HG03025 (cell line): Measurements from ENCODE around the gene EXOC4.

Experiments
- ATAC-seq: cut with Tn5 transposase; IDR thresholded peaks from one replicate; pipeline ENCODE4 v1.9.1; 2021; ENCODE audit warnings: mild to moderate bottlenecking, moderate library complexity; ENCODE audit not compliant: unreplicated experiment, low FRiP score

Gene EXOC4

GRCh38 chr7:133479456-133480065 is 226.7 kb downstream of the EXOC4 start:
- ATAC-seq = no peak

DNA sequence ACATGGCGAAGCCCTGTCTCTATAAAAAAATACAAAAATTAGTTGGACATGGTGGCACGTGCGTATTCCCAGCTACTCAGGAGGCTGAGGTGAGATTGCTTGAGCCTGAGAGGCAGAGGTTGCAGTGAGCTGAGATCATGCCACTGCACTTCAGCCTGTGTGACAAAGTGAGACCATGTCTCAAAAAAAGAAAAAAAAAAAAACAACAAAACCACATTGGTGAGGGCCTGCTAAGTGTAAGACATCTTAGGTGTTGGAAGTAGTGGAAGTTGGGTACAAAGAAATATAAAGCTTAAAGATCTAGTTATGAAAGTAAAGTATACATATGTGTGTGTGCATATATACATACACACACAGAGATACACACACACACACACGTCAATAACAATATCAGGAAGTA is 228.0 kb downstream of the EXOC4 start:
- ATAC-seq = no peak

DNA sequence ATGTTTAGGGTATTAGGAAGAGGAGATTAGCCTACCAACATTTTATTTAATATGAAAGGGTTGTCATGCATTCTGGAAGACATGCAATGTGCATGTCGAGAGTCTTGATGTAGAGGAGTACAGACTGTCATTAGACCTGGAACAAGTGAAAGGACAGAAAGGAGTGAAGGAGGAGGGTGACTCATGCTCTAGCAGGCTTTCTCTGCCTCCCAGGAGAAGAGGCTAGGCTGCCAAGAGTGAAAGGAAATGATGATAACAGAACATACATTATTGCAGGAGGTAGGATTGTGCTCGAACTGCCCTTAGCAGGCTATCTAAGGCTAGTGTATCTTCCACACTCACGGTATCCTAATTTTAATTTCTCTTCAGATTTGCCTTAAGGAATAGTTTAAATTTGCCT is 228.8 kb downstream of the EXOC4 start:
- no peak for ATAC-seq

DNA sequence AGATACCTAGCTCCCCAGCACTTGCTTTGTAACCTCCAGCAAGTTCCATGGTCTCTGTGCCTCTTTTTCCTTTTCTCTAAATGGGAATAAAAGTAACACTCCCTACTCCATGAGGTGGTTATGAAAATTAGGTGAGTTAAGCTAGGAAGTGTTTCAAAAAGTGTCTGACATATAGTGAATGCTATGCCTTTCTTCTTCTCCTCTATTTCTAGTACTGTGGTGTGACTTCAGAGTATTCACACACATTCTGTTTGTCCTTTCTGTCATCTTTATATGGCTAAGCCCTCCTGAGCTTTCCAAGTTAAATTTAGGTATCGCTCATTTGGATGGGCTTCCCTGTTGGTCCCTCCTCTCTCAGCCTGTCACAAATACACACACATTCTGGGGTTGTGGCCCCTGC is 229.7 kb downstream of the EXOC4 start:
- ATAC-seq = no peak

GRCh38 chr7:133484086-133484485 is 231.2 kb downstream of the EXOC4 start:
- no peak for ATAC-seq

GRCh38 chr7:133489906-133490305 is 237.0 kb downstream of the EXOC4 start:
- no peak for ATAC-seq

DNA sequence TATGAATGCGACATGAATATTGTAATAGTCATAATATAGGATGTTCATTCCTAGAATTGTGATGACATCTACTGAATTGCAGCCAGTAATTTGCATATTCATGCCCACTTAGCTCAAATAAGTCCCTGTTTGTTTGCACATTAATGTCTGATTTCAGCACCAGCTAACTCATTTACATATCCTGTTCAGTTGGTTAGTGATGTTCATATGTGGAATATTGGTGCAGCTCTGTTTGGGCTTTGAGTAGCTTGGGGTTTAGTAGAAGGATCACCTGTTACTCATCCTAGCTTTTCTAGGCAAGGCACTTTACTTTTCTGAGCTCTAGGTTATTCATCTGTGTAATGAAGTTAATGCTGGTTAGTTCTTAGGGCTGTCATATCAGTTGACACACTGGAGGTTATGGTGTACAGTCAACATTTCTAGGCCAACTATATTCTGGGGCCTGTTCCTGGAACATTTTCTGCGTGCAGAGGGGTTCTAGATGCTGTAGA is 238.4 kb downstream of the EXOC4 start:
- ATAC-seq = no peak

DNA sequence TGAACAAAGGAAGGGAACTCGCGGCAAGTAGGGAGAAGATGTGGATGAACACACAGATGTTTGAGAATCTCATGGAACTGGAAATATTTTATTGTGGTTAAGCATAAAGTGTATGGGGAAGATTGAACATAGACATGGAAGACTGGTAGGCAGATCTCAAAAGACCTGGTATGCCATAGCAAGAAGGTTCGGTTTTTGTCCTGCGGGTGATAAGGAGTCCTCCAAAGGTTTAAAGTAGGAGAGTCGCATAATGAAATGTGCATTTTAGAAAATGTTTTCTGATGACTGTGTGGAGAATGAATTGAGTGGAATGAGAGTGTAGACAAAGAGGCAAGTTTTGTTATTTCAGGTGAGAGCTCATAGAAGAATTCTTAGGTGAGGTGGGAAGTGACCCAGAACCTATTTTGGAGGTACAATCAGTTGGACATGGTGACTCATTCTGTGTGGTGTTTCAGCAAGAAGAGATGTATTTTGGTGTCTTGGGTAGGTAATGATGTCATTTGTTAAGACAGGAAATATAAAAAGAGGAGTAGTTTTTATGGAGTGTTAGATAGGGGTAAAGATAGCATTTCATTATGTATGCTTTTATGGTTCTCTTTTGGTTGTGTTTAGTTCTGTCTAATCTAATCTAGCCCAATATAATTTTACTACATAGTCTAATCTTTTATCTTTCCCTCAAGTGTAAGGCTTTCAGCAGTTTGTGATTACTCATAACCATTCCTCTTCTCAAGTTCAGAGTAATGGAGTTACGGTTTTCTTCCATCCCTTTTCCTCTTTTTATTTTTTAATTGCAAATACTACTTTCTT is 239.2 kb downstream of the EXOC4 start:
- no peak for ATAC-seq

- no peak for ATAC-seq
These were observed 244.2 kb downstream of the EXOC4 start for GRCh38 chr7:133497061-133497460.

DNA sequence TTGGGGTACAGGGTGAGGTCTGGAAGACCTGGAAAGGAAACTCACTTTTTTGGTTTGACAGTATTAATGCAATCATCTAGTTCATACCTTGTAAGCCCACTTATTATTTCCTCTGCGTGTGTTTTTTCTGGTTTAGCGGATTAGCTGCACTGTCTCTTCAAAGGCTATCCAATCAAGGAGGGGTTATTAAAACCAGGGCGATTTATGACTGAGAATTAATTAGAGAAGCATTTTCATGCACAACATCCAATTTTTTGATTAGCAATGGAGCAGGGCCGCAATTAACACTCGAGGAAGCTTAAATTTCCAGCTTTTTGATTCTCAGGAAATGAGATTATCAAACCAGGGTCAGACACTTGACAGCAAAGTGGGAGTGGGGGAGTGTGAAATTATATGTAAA is 248.9 kb downstream of the EXOC4 start:
- no peak for ATAC-seq

DNA sequence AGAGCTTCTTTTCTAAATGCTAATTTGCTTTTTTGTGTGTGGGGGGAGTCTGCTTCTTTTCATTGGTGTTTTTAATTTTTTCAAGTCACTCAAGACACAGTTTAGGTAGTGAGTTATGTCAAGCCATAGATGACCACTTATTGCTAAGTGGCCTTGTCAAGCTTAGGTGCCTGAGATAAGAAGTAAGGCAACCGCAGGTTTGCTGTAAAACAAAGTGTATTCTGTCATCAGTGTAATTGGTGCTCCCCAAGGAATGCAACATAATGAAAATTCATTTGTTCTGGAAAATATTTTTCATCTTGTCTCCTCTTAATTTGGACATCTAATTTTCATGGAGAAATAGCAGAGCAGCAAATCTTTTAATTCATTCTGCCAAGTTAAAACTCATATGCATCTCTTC is 249.6 kb downstream of the EXOC4 start:
- no peak for ATAC-seq

DNA sequence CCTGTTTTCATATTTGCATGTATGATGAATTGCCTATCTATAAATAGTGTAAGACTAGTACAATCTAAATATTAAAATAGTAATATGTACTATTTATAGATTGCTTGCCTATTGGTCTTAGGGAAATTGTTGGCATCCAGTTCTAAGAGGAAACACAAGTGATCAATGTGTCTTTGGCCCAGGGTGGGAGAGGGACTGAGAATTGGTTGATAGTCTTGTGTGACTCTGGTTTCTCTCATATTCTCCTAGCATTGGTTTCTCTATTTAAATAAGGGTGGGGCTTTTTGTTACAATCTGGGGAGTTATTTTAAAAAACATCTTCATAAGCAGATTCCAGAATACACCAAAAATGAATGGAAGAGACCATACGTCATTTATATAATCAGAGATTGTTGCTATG is 250.1 kb downstream of the EXOC4 start:
- ATAC-seq = no peak

- ATAC-seq = no peak
These were observed 251.9 kb downstream of the EXOC4 start for GRCh38 chr7:133504825-133505224.

DNA sequence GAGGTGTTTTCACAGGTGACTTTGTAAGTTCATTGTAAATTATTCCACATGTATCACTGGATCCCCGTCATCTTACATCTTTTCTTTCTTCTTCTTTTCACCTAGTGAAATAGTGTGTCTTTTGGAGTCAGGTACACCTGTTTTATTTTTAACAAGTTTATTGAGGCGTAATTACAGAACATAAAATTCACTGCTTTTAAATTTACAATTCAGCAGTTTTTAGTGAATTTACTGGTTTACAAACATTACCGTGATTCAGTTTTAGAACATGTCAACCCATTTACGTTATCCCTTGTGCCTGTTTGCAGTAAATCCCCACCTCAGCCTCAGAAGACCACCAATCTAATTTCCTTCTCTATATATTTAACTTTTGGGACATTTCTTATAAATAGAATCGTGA is 256.9 kb downstream of the EXOC4 start:
- no peak for ATAC-seq

GRCh38 chr7:133510326-133511055 is 257.6 kb downstream of the EXOC4 start:
- ATAC-seq = no peak

- ATAC-seq = no peak
These were observed 258.4 kb downstream of the EXOC4 start for GRCh38 chr7:133511252-133511651.

GRCh38 chr7:133511708-133512107 is 258.8 kb downstream of the EXOC4 start:
- no peak for ATAC-seq

DNA sequence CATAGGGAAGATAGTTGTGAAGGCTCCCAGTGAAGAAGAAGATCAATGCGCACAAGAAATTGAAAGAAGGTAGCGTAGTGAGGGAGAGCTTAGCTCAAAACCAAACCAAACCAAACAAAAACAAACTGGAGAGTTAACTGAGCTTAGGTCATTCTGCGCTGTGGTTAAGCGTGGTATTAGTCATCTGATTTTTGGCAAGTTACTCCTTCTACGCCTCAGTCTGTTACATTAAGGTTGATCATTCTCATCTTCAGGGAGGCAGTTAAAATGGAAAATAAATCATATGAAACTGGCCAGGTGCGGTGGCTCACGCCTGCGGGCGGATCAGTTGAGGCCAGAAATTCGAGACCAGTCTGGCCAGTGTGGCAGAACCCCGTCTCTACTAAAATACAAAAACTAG is 259.7 kb downstream of the EXOC4 start:
- ATAC-seq = no peak

DNA sequence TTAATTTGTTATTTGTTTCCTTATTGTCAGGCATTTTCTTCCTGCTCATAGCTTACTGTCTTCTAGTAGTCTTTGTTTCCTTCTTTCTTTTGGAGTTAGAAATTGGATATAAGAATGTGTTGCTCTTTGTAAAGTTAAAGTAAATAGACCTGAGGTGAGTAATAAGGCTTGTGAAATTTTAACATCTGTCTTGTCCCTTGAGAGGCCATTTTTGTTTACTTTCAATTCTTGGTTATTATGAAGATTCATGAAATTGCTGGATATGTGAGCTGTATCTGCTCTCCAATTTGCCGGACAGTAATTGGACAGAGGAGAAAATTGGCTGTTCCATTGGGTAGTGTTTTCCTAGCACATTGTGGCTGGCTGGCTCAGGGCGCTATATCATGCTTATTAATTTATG is 260.7 kb downstream of the EXOC4 start:
- no peak for ATAC-seq

- no peak for ATAC-seq
These were observed 261.7 kb downstream of the EXOC4 start for GRCh38 chr7:133514551-133514950.

GRCh38 chr7:133517766-133518165 is 264.9 kb downstream of the EXOC4 start:
- no peak for ATAC-seq
